H1 (cell line): ENCODE data around the gene ZFP82. TPM values are rescaled to one million over a fixed set of nuclear protein-coding genes. Genes with fewer than 3 reads are reported as not detected.

Source experiments
- CTCF ChIA-PET: fragments of 300-600 bp; sonication (Branson Sonifier 250); formaldehyde crosslinking; loops from one replicate; lab custom pipeline; 2021; ENCODE audit not compliant: partially characterized antibody; lab: Charles Lee
- POLR2A ChIA-PET: fragments of 300-600 bp; sonication (Branson Sonifier 250); formaldehyde crosslinking; loops from one replicate; lab custom pipeline; 2021; ENCODE audit warnings: inconsistent platforms; ENCODE audit not compliant: partially characterized antibody; lab: Charles Lee
- DNase-seq, 2 experiments: peaks; one replicate each; pipeline versions ENCODE4 v3.0.0 to v3.0.0-alpha.2; 2010 to 2022; ENCODE audit warnings: low spot score in 2 of 2, low read depth in 1 of 2, mixed read lengths in 1 of 2
- FAIRE-seq: peaks from 2 replicates; lab custom pipeline; 2011; peaks lifted over from hg19 to GRCh38; lab: Jason Lieb, UNC
- H2AFZ ChIP-seq: 2 replicates; pipeline ENCODE4 v1.8.1; 2012; ENCODE audit warnings: low read length, inconsistent platforms
- H2AK5ac ChIP-seq: 2 replicates; pipeline ENCODE4 v1.6.1; 2013; ENCODE audit warnings: low read depth, low read length
- H2BK120ac ChIP-seq: replicated peaks from 2 replicates; pipeline ENCODE3; 2013; ENCODE audit warnings: low read depth, low read length, inconsistent platforms
- H2BK12ac ChIP-seq: 2 replicates; pipeline ENCODE4 v1.6.1; 2013; ENCODE audit warnings: low read depth, low read length
- H2BK15ac ChIP-seq: 2 replicates; pipeline ENCODE4 v1.6.1; 2013; ENCODE audit warnings: low read length
- H2BK20ac ChIP-seq: 2 replicates; pipeline ENCODE4 v1.6.1; 2013; ENCODE audit warnings: low read length
- H2BK5ac ChIP-seq: 2 replicates; pipeline ENCODE4 v1.6.1; 2013; ENCODE audit warnings: low read depth, low read length
- H3K14ac ChIP-seq: 2 replicates; pipeline ENCODE4 v1.6.1; 2013; ENCODE audit warnings: inconsistent platforms; ENCODE audit not compliant: insufficient read length
- H3K18ac ChIP-seq: 2 replicates; pipeline ENCODE4 v1.6.1; 2013; ENCODE audit warnings: low read length; ENCODE audit errors: extremely low read depth
- H3K23ac ChIP-seq: 2 replicates; pipeline ENCODE4 v1.6.1; 2013; ENCODE audit warnings: inconsistent platforms; ENCODE audit not compliant: insufficient read length
- H3K23me2 ChIP-seq: 2 replicates; pipeline ENCODE4 v1.6.1; 2013; ENCODE audit warnings: low read depth, low read length
- H3K27ac ChIP-seq: 2 replicates; pipeline ENCODE4 v1.6.1; 2011; ENCODE audit warnings: low read depth, low read length, inconsistent platforms
- H3K27me3 ChIP-seq, 4 experiments: replicated peaks in 1 of 4; 1 replicate in 1 of 4; 2 replicates in 3 of 4; pipeline versions ENCODE4 v1.6.1 to v1.8.1; 2011 to 2013; ENCODE audit warnings: low read length in 3 of 4, mild to moderate bottlenecking in 3 of 4, inconsistent platforms in 2 of 4, mixed read lengths in 2 of 4, moderate library complexity in 1 of 4; ENCODE audit not compliant: control insufficient read depth in 3 of 4, insufficient read depth in 3 of 4; ENCODE audit errors: extremely low read depth in 1 of 4
- H3K36me3 ChIP-seq, 4 experiments: 2 replicates each; pipeline versions ENCODE4 v1.6.1 to v1.8.1; 2011 to 2013; ENCODE audit warnings: mild to moderate bottlenecking in 4 of 4, low read length in 3 of 4, moderate library complexity in 2 of 4, control low read depth in 1 of 4, inconsistent platforms in 1 of 4; ENCODE audit not compliant: insufficient read depth in 4 of 4, control insufficient read depth in 2 of 4
- H3K4ac ChIP-seq: replicated peaks from 2 replicates; pipeline ENCODE3; 2013; ENCODE audit warnings: low read length, low read depth, mixed read lengths, inconsistent platforms; ENCODE audit not compliant: insufficient read length
- H3K4me1 ChIP-seq, 4 experiments: replicated peaks in 1 of 4; 1 replicate in 1 of 4; 2 replicates in 3 of 4; pipeline versions ENCODE4 v1.6.1 to v1.8.1; 2011 to 2013; ENCODE audit warnings: low read length in 3 of 4, inconsistent platforms in 2 of 4, mixed read lengths in 1 of 4; ENCODE audit not compliant: insufficient read depth in 4 of 4, control insufficient read depth in 3 of 4
- H3K4me2 ChIP-seq, 2 experiments: 2 replicates each; pipeline versions ENCODE4 v1.6.1 to v1.8.1; 2011 to 2013; ENCODE audit warnings: low read depth in 2 of 2, low read length in 2 of 2, control low read depth in 1 of 2, inconsistent platforms in 1 of 2, mild to moderate bottlenecking in 1 of 2; ENCODE audit not compliant: insufficient read depth in 1 of 2
- H3K4me3 ChIP-seq, 4 experiments: fragments of 200-600, 300-600 bp in 1 of 4; sonication (generic), shearing (Covaris generic), sonication (Bioruptor Twin) in 1 of 4; 2 replicates each; pipeline versions ENCODE4 v1.5.1 to v1.8.1; 2011 to 2016; ENCODE audit warnings: low read length in 4 of 4, low read depth in 3 of 4, control low read depth in 2 of 4, inconsistent platforms in 2 of 4, mild to moderate bottlenecking in 2 of 4, mixed read lengths in 1 of 4, moderate library complexity in 1 of 4; ENCODE audit not compliant: insufficient read depth in 2 of 4; ENCODE audit errors: extremely low read depth in 1 of 4
- H3K56ac ChIP-seq: replicated peaks from 2 replicates; pipeline ENCODE3; 2013; ENCODE audit warnings: low read depth, mild to moderate bottlenecking, mixed read lengths, low read length, inconsistent platforms; ENCODE audit not compliant: insufficient read length
- H3K79me1 ChIP-seq: 2 replicates; pipeline ENCODE4 v1.6.1; 2013; ENCODE audit warnings: low read depth, low read length, control low read depth
- H3K79me2 ChIP-seq, 2 experiments: 2 replicates each; pipeline versions ENCODE4 v1.6.1 to v1.8.1; 2012 to 2013; ENCODE audit warnings: low read length in 2 of 2, mild to moderate bottlenecking in 2 of 2, inconsistent platforms in 1 of 2; ENCODE audit not compliant: insufficient read depth in 2 of 2, control insufficient read depth in 1 of 2
- H3K9ac ChIP-seq, 4 experiments: replicated peaks in 1 of 4; 1 replicate in 1 of 4; 2 replicates in 3 of 4; pipeline versions ENCODE4 v1.6.1 to v1.8.1; 2011 to 2013; ENCODE audit warnings: low read depth in 3 of 4, low read length in 3 of 4, control low read depth in 2 of 4, mild to moderate bottlenecking in 2 of 4, moderate library complexity in 2 of 4, inconsistent platforms in 1 of 4; ENCODE audit errors: extremely low read depth in 1 of 4
- H3K9me3 ChIP-seq, 2 experiments: 2 replicates each; pipeline versions ENCODE4 v1.6.1 to v1.8.1; 2012 to 2013; ENCODE audit warnings: mild to moderate bottlenecking in 2 of 2, moderate library complexity in 2 of 2, control low read depth in 1 of 2, inconsistent platforms in 1 of 2, low read depth in 1 of 2, low read length in 1 of 2, mixed read lengths in 1 of 2; ENCODE audit not compliant: insufficient read depth in 2 of 2
- H4K20me1 ChIP-seq, 2 experiments: replicated peaks in 1 of 2; 2 replicates each; pipeline versions ENCODE3 to v1.8.1; 2011 to 2013; ENCODE audit warnings: inconsistent platforms in 2 of 2, low read length in 2 of 2, mild to moderate bottlenecking in 1 of 2; ENCODE audit not compliant: insufficient read depth in 2 of 2, control insufficient read depth in 1 of 2
- H4K5ac ChIP-seq: 2 replicates; pipeline ENCODE4 v1.6.1; 2013; ENCODE audit warnings: low read length, low read depth, mixed read lengths, inconsistent platforms; ENCODE audit not compliant: insufficient read length
- H4K8ac ChIP-seq: 2 replicates; pipeline ENCODE4 v1.8.0; 2013; ENCODE audit warnings: mild to moderate bottlenecking, moderate library complexity, low read length, inconsistent platforms; ENCODE audit not compliant: insufficient read depth; ENCODE audit errors: extremely low read depth
- H4K91ac ChIP-seq: replicated peaks from 2 replicates; pipeline ENCODE3; 2013; ENCODE audit warnings: low read length, mixed read lengths, inconsistent platforms; ENCODE audit not compliant: insufficient read length
- BRCA1 ChIP-seq: IDR thresholded peaks from 2 replicates; pipeline ENCODE4 v1.6.1; 2012; ENCODE audit warnings: low read depth, low read length, improper control_type of control experiment
- CBX5 ChIP-seq: fragments of 300-800, 300-1000 bp; sonication (generic); IDR thresholded peaks from 2 replicates; pipeline ENCODE4 v1.7.1; 2016; ENCODE audit warnings: antibody characterized with exemption, low read length, low read depth
- CHD1 ChIP-seq: IDR thresholded peaks from 2 replicates; pipeline ENCODE4 v1.6.1; 2012; ENCODE audit warnings: low read depth, low read length, improper control_type of control experiment
- EP300 ChIP-seq, 2 experiments: IDR thresholded peaks; 1 replicate in 1 of 2; 2 replicates in 1 of 2; pipeline ENCODE4 v1.6.1; 2011 to 2012; ENCODE audit warnings: low read depth in 2 of 2, low read length in 2 of 2, mild to moderate bottlenecking in 2 of 2, borderline replicate concordance in 1 of 2, inconsistent platforms in 1 of 2, moderate library complexity in 1 of 2
- GTF2F1 ChIP-seq: IDR thresholded peaks from 2 replicates; pipeline ENCODE4 v1.6.1; 2012; ENCODE audit warnings: low read depth, low read length, improper control_type of control experiment, borderline replicate concordance
- KDM5A ChIP-seq: fragments of 200-600 bp; IDR thresholded peaks from 2 replicates; pipeline ENCODE4 v1.7.1; 2012; ENCODE audit warnings: mild to moderate bottlenecking, low read length, inconsistent platforms, mixed read lengths
- POLR2A ChIP-seq, 2 experiments: IDR thresholded peaks; 1 replicate in 1 of 2; 2 replicates in 1 of 2; pipeline ENCODE4 v1.6.1; 2011; ENCODE audit warnings: low read depth in 2 of 2, low read length in 2 of 2, mild to moderate bottlenecking in 2 of 2; ENCODE audit errors: control extremely low read depth in 1 of 2
- RBBP5 ChIP-seq: IDR thresholded peaks from 2 replicates; pipeline ENCODE4 v1.7.1; 2012; ENCODE audit warnings: low read depth, mild to moderate bottlenecking, inconsistent platforms, low read length, moderate library complexity, borderline replicate concordance
- TCF12 ChIP-seq: IDR thresholded peaks from 2 replicates; pipeline ENCODE4 v1.6.1; 2011; ENCODE audit warnings: low read depth, mild to moderate bottlenecking, low read length
- USF2 ChIP-seq: IDR thresholded peaks from 2 replicates; pipeline ENCODE4 v1.6.1; 2011; ENCODE audit warnings: low read length, improper control_type of control experiment
- ZNF274 ChIP-seq: IDR thresholded peaks from 2 replicates; pipeline ENCODE4 v1.7.0; 2012; ENCODE audit warnings: low read length, borderline replicate concordance; ENCODE audit errors: extremely low read depth
- polyA plus RNA-seq, 7 experiments: library from polyadenylated mRNA; depleted of rRNA in 3 of 7; stranded (reverse) in 5 of 7; unstranded in 2 of 7; fragments of >200 nt in 5 of 7; fragments of 200-250 nt in 2 of 7; gene quantifications; 1 replicate in 5 of 7; 2 replicates in 1 of 7; 4 replicates in 1 of 7; pipeline versions ENCODE4 v1.2.1 to v1.2.3, GENCODE V29; 2011 to 2013; ENCODE audit warnings: missing spikeins in 2 of 7, mixed read lengths in 2 of 7
- total RNA-seq: library from RNA; stranded (reverse); fragmentation: NEBNext Ultra II Directional; extraction: Animal tissue kit (Norgen Biotek cat#: 25700); gene quantifications from 2 replicates; pipeline ENCODE4 v1.2.1, GENCODE V29; 2021
- TF ChIP-seq, protein P1 (sequence below), 3 experiments: IDR thresholded peaks; 1 replicate in 2 of 3; 2 replicates in 1 of 3; pipeline versions ENCODE4 v1.5.1 to v1.6.1; 2011; ENCODE audit warnings: low read length in 3 of 3, mild to moderate bottlenecking in 3 of 3, inconsistent platforms in 2 of 3, low read depth in 1 of 3, moderate library complexity in 1 of 3; ENCODE audit not compliant: insufficient read depth in 1 of 3; ENCODE audit errors: control extremely low read depth in 1 of 3

The ZFP82 gene
- total and polyA plus RNA-seq, 2 of the 8 experiments (the other 6 are each of a cell fraction or from before 2014, with no cell fraction given): 4.8 to 16.5 TPM

DNA sequence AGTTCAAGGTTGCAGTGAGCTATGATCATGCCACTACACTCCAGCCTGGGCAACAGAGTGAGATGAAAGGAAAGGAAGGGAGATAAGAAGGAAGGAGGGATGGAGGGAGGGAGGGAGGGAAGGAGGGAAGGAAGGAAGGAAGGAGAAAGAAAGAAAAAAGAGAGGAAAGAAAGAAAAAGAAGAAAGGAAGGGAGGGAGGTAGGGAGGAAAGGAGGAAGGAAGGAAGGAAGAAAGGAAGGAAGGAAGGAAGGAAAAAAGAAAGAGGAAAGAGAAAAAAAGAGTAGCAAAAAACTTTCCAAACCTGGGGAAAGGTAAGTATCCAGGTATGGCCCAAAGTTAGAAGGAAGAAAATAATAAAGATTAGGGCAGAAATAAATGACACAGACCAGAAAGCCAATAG lies 46.6 kb downstream of the ZFP82 start:
- H3K23me2 ChIP-seq: no peaks in the 10 kb centered on the region
- H3K14ac ChIP-seq: no peak overlapping the region
- peaks cover 4% of the 10 kb centered on the region; the same call in 1 of the 2 replicates for H3K79me1 ChIP-seq
- no peak overlapping the region for H4K8ac ChIP-seq
- H3K9ac ChIP-seq: no peak overlapping the region
- no peak overlapping the region for H3K4me3 ChIP-seq
- H3K23ac ChIP-seq: no peak overlapping the region
- no peak overlapping the region for H3K27ac ChIP-seq
- no peak overlapping the region for H2BK5ac ChIP-seq
- no peaks in the 10 kb centered on the region for H3K27me3 ChIP-seq
- H3K9me3 ChIP-seq: no peaks in the 10 kb centered on the region
- H4K91ac ChIP-seq: no peak overlapping the region
- no peak for DNase-seq
- no peak overlapping the region for H2BK120ac ChIP-seq
- no peak overlapping the region for H3K4me2 ChIP-seq
- no peak overlapping the region for H2AFZ ChIP-seq
- no peak overlapping the region for H4K5ac ChIP-seq
- H2AK5ac ChIP-seq: no peak overlapping the region
- H3K36me3 ChIP-seq: peaks cover 0 to 4% (median 0%) of the 10 kb centered on the region in 4 experiments; a peak in 1 of 8 replicates
- H3K4me1 ChIP-seq: no peaks in the 10 kb centered on the region
- no peak overlapping the region for H2BK12ac ChIP-seq
- no peak overlapping the region for H2BK20ac ChIP-seq
- no peak overlapping the region for H3K18ac ChIP-seq
- no peak overlapping the region for H2BK15ac ChIP-seq
- no peak overlapping the region for H3K4ac ChIP-seq
- H4K20me1 ChIP-seq: no peaks in the 10 kb centered on the region
- H3K79me2 ChIP-seq: peaks cover 2 to 14% of the 10 kb centered on the region in 2 experiments; a peak in 3 of 4 replicates
- H3K56ac ChIP-seq: no peak overlapping the region
- ChIA-PET POLR2A (interaction anchor here (0.6 kb wide), 1 partner anchor 30 kb away, joined by 4 read pairs; no protein-coding TSS in a partner anchor), CTCF (no interaction called here)
- FAIRE-seq: no peak
- no peak for TF ChIP-seq USF2
- TF ChIP-seq CBX5: no peak
- no peak for TF ChIP-seq RBBP5
- TF ChIP-seq TCF12: no peak
- TF ChIP-seq, protein P1, sequence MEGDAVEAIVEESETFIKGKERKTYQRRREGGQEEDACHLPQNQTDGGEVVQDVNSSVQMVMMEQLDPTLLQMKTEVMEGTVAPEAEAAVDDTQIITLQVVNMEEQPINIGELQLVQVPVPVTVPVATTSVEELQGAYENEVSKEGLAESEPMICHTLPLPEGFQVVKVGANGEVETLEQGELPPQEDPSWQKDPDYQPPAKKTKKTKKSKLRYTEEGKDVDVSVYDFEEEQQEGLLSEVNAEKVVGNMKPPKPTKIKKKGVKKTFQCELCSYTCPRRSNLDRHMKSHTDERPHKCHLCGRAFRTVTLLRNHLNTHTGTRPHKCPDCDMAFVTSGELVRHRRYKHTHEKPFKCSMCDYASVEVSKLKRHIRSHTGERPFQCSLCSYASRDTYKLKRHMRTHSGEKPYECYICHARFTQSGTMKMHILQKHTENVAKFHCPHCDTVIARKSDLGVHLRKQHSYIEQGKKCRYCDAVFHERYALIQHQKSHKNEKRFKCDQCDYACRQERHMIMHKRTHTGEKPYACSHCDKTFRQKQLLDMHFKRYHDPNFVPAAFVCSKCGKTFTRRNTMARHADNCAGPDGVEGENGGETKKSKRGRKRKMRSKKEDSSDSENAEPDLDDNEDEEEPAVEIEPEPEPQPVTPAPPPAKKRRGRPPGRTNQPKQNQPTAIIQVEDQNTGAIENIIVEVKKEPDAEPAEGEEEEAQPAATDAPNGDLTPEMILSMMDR (IDR thresholded peaks at IDR 0.05; ENCODE audit: control extremely low read depth in 1 of 3, insufficient read depth in 1 of 3, low read depth in 1 of 3, low read length in 3 of 3): no peak
- no peak for TF ChIP-seq BRCA1
- no peak for TF ChIP-seq ZNF274
- no peak for TF ChIP-seq POLR2A (IDR thresholded peaks at IDR 0.05; ENCODE audit: control extremely low read depth in 1 of 2, low read depth in 2 of 2, low read length in 2 of 2)
- no peak for TF ChIP-seq EP300 (IDR thresholded peaks at IDR 0.05; ENCODE audit: borderline replicate concordance in 1 of 2, low read depth in 2 of 2, low read length in 2 of 2)
- TF ChIP-seq KDM5A: no peak
- TF ChIP-seq CHD1: no peak
- TF ChIP-seq GTF2F1: no peak
